ENCODE data around the gene ONECUT3.

The ONECUT3 gene

GRCh38 chr19:1736927-1737326 lies 16.4 kb upstream of the ONECUT3 start:
- peaks cover 14 to 59% (median 31%) of the 10 kb centered on the region in 5 donors for H3K27me3 ChIP-seq (ENCODE audit: control insufficient read depth in 5 of 5, insufficient read depth in 4 of 5, low read length in 5 of 5)
- H3K4me1 ChIP-seq (ENCODE audit: control insufficient read depth in 5 of 5, insufficient read depth in 5 of 5, low read length in 5 of 5) = no peaks in the 10 kb centered on the region
- H3K9me3 ChIP-seq (ENCODE audit: control insufficient read depth in 5 of 5, low read length in 5 of 5) = peaks cover 5 to 10% (median 9%) of the 10 kb centered on the region in 5 donors
- no peaks in the 10 kb centered on the region for H3K36me3 ChIP-seq (ENCODE audit: control insufficient read depth in 5 of 5, insufficient read depth in 5 of 5, low read length in 5 of 5)
- no peak overlapping the region for H3K4me3 ChIP-seq (ENCODE audit: low read depth in 1 of 5, low read length in 5 of 5)
- no peak overlapping the region for H3K9ac ChIP-seq (ENCODE audit: low read length in 5 of 5)
- H3K27ac ChIP-seq (ENCODE audit: low read depth, low read length) = no peak overlapping the region

GRCh38 chr19:1739960-1740629 lies 13.2 kb upstream of the ONECUT3 start:
- no peak overlapping the region for H3K27ac ChIP-seq (ENCODE audit: low read depth, low read length)
- H3K36me3 ChIP-seq (ENCODE audit: control insufficient read depth in 5 of 5, insufficient read depth in 5 of 5, low read length in 5 of 5) = no peaks in the 10 kb centered on the region
- H3K9me3 ChIP-seq (ENCODE audit: control insufficient read depth in 5 of 5, low read length in 5 of 5) = peaks cover 5 to 10% (median 9%) of the 10 kb centered on the region in 5 donors
- H3K27me3 ChIP-seq (ENCODE audit: control insufficient read depth in 5 of 5, insufficient read depth in 4 of 5, low read length in 5 of 5) = peaks cover 10 to 52% (median 36%) of the 10 kb centered on the region in 5 donors
- H3K9ac ChIP-seq (ENCODE audit: low read length in 5 of 5) = no peak overlapping the region
- peak overlapping the region in 1 of 5 donors; percentile 4 for H3K4me3 ChIP-seq (ENCODE audit: low read depth in 1 of 5, low read length in 5 of 5)
- H3K4me1 ChIP-seq (ENCODE audit: control insufficient read depth in 5 of 5, insufficient read depth in 5 of 5, low read length in 5 of 5) = no peaks in the 10 kb centered on the region

- Histone ChIP-seq H3K9ac (ENCODE audit: low read length in 5 of 5) (no peak overlapping the region), H3K4me3 (ENCODE audit: low read depth in 1 of 5, low read length in 5 of 5) (no peak overlapping the region), H3K9me3 (ENCODE audit: control insufficient read depth in 5 of 5, low read length in 5 of 5) (peaks cover 5 to 10% (median 9%) of the 10 kb centered on the region in 5 donors), H3K27me3 (ENCODE audit: control insufficient read depth in 5 of 5, insufficient read depth in 4 of 5, low read length in 5 of 5) (peaks cover 25 to 50% (median 48%) of the 10 kb centered on the region in 5 donors), H3K27ac (ENCODE audit: low read depth, low read length) (no peak overlapping the region), H3K36me3 (ENCODE audit: control insufficient read depth in 5 of 5, insufficient read depth in 5 of 5, low read length in 5 of 5) (no peaks in the 10 kb centered on the region), H3K4me1 (ENCODE audit: control insufficient read depth in 5 of 5, insufficient read depth in 5 of 5, low read length in 5 of 5) (peaks cover 0 to 2% (median 0%) of the 10 kb centered on the region in 5 donors)
These were observed 10.2 kb upstream of the ONECUT3 start for GRCh38 chr19:1742989-1743696.

- H3K4me3 ChIP-seq (ENCODE audit: low read depth in 1 of 5, low read length in 5 of 5) = no peak overlapping the region
- no peaks in the 10 kb centered on the region for H3K36me3 ChIP-seq (ENCODE audit: control insufficient read depth in 5 of 5, insufficient read depth in 5 of 5, low read length in 5 of 5)
- no peak overlapping the region for H3K9ac ChIP-seq (ENCODE audit: low read length in 5 of 5)
- H3K27me3 ChIP-seq (ENCODE audit: control insufficient read depth in 5 of 5, insufficient read depth in 4 of 5, low read length in 5 of 5) = peaks cover 36 to 56% (median 51%) of the 10 kb centered on the region in 5 donors
- H3K4me1 ChIP-seq (ENCODE audit: control insufficient read depth in 5 of 5, insufficient read depth in 5 of 5, low read length in 5 of 5) = peaks cover 0 to 8% (median 0%) of the 10 kb centered on the region in 5 donors
- peaks cover 5 to 10% (median 9%) of the 10 kb centered on the region in 5 donors for H3K9me3 ChIP-seq (ENCODE audit: control insufficient read depth in 5 of 5, low read length in 5 of 5)
- H3K27ac ChIP-seq (ENCODE audit: low read depth, low read length) = no peak overlapping the region
These were observed 9.1 kb upstream of the ONECUT3 start for GRCh38 chr19:1744133-1744665.

GRCh38 chr19:1744822-1745563 lies 8.3 kb upstream of the ONECUT3 start:
- peaks cover 0 to 16% (median 1%) of the 10 kb centered on the region in 5 donors for H3K4me1 ChIP-seq (ENCODE audit: control insufficient read depth in 5 of 5, insufficient read depth in 5 of 5, low read length in 5 of 5)
- H3K9me3 ChIP-seq (ENCODE audit: control insufficient read depth in 5 of 5, low read length in 5 of 5) = peaks cover 3 to 7% (median 7%) of the 10 kb centered on the region in 5 donors
- H3K4me3 ChIP-seq (ENCODE audit: low read depth in 1 of 5, low read length in 5 of 5) = no peak overlapping the region
- no peaks in the 10 kb centered on the region for H3K36me3 ChIP-seq (ENCODE audit: control insufficient read depth in 5 of 5, insufficient read depth in 5 of 5, low read length in 5 of 5)
- H3K27ac ChIP-seq (ENCODE audit: low read depth, low read length) = no peak overlapping the region
- no peak overlapping the region for H3K9ac ChIP-seq (ENCODE audit: low read length in 5 of 5)
- peaks cover 39 to 60% (median 58%) of the 10 kb centered on the region in 5 donors for H3K27me3 ChIP-seq (ENCODE audit: control insufficient read depth in 5 of 5, insufficient read depth in 4 of 5, low read length in 5 of 5)

- Histone ChIP-seq H3K4me3 (ENCODE audit: low read depth in 1 of 5, low read length in 5 of 5) (no peak overlapping the region), H3K36me3 (ENCODE audit: control insufficient read depth in 5 of 5, insufficient read depth in 5 of 5, low read length in 5 of 5) (no peaks in the 10 kb centered on the region), H3K9ac (ENCODE audit: low read length in 5 of 5) (no peak overlapping the region), H3K27ac (ENCODE audit: low read depth, low read length) (no peak overlapping the region), H3K4me1 (ENCODE audit: control insufficient read depth in 5 of 5, insufficient read depth in 5 of 5, low read length in 5 of 5) (peaks cover 0 to 18% (median 5%) of the 10 kb centered on the region in 5 donors), H3K27me3 (ENCODE audit: control insufficient read depth in 5 of 5, insufficient read depth in 4 of 5, low read length in 5 of 5) (peaks cover 44 to 65% (median 62%) of the 10 kb centered on the region in 5 donors), H3K9me3 (ENCODE audit: control insufficient read depth in 5 of 5, low read length in 5 of 5) (peaks cover 0 to under 1% (median under 1%) of the 10 kb centered on the region in 5 donors)
These were observed 7.7 kb upstream of the ONECUT3 start for GRCh38 chr19:1745589-1746031.

GRCh38 chr19:1746401-1747284 lies 6.7 kb upstream of the ONECUT3 start:
- no peaks in the 10 kb centered on the region for H3K36me3 ChIP-seq (ENCODE audit: control insufficient read depth in 5 of 5, insufficient read depth in 5 of 5, low read length in 5 of 5)
- no peak overlapping the region for H3K4me3 ChIP-seq (ENCODE audit: low read depth in 1 of 5, low read length in 5 of 5)
- H3K9ac ChIP-seq (ENCODE audit: low read length in 5 of 5) = no peak overlapping the region
- H3K4me1 ChIP-seq (ENCODE audit: control insufficient read depth in 5 of 5, insufficient read depth in 5 of 5, low read length in 5 of 5) = peaks cover 0 to 18% (median 5%) of the 10 kb centered on the region in 5 donors
- no peak overlapping the region for H3K27ac ChIP-seq (ENCODE audit: low read depth, low read length)
- no peaks in the 10 kb centered on the region for H3K9me3 ChIP-seq (ENCODE audit: control insufficient read depth in 5 of 5, low read length in 5 of 5)
- H3K27me3 ChIP-seq (ENCODE audit: control insufficient read depth in 5 of 5, insufficient read depth in 4 of 5, low read length in 5 of 5) = peaks cover 55 to 75% (median 72%) of the 10 kb centered on the region in 5 donors

GRCh38 chr19:1747285-1748114 lies 5.8 kb upstream of the ONECUT3 start:
- no peaks in the 10 kb centered on the region for H3K9me3 ChIP-seq (ENCODE audit: control insufficient read depth in 5 of 5, low read length in 5 of 5)
- peaks cover 63 to 84% (median 79%) of the 10 kb centered on the region in 5 donors for H3K27me3 ChIP-seq (ENCODE audit: control insufficient read depth in 5 of 5, insufficient read depth in 4 of 5, low read length in 5 of 5)
- no peak overlapping the region for H3K9ac ChIP-seq (ENCODE audit: low read length in 5 of 5)
- H3K4me1 ChIP-seq (ENCODE audit: control insufficient read depth in 5 of 5, insufficient read depth in 5 of 5, low read length in 5 of 5) = peaks cover 0 to 18% (median 5%) of the 10 kb centered on the region in 5 donors
- no peaks in the 10 kb centered on the region for H3K36me3 ChIP-seq (ENCODE audit: control insufficient read depth in 5 of 5, insufficient read depth in 5 of 5, low read length in 5 of 5)
- no peak overlapping the region for H3K4me3 ChIP-seq (ENCODE audit: low read depth in 1 of 5, low read length in 5 of 5)
- H3K27ac ChIP-seq (ENCODE audit: low read depth, low read length) = no peak overlapping the region

All from subcutaneous abdominal adipose tissue (tissue), 5 donors.